Heart right ventricle (tissue), 16 donors: ENCODE measurements around the gene ZNF609. TPM values are rescaled to one million over a fixed set of nuclear protein-coding genes. Genes with fewer than 3 reads are reported as not detected.

Experiments used
- ATAC-seq, 8 donors: fragments of 200-7000 bp; cut with Tn5 transposase; one replicate each; pipeline ENCODE4 v1.9.1; 2020; ENCODE audit warnings: mild to moderate bottlenecking in 8 of 8, moderate library complexity in 8 of 8, moderate number of reproducible peaks in 1 of 8
- DNase-seq, 2 donors: peaks; one replicate each; pipeline ENCODE4 v3.0.0-alpha.2; 2020
- H3K27ac ChIP-seq, 10 donors: fragments of 200-600 bp; sonication (generic) in 2 of 10; one replicate each; pipeline versions ENCODE4 v1.5.0 to v1.8.0; 2020 to 2022; ENCODE audit warnings: mild to moderate bottlenecking in 3 of 10
- H3K27me3 ChIP-seq, 7 donors: fragments of 200-600 bp; one replicate each; pipeline ENCODE4 v1.8.0; 2021 to 2022; ENCODE audit warnings: mild to moderate bottlenecking in 2 of 7
- H3K36me3 ChIP-seq, 9 donors: fragments of 200-600 bp; sonication (generic) in 1 of 9; one replicate each; pipeline versions ENCODE4 v1.5.0 to v1.8.0; 2020 to 2022; ENCODE audit warnings: mild to moderate bottlenecking in 2 of 9
- H3K4me1 ChIP-seq, 9 donors: fragments of 200-600 bp; sonication (generic) in 1 of 9; one replicate each; pipeline versions ENCODE4 v1.5.0 to v1.8.0; 2020 to 2022; ENCODE audit warnings: mild to moderate bottlenecking in 4 of 9
- H3K4me3 ChIP-seq, 10 donors: fragments of 200-600 bp; sonication (generic) in 2 of 10; one replicate each; pipeline versions ENCODE4 v1.5.0 to v1.8.0; 2020 to 2022; ENCODE audit warnings: mild to moderate bottlenecking in 7 of 10, moderate library complexity in 2 of 10
- H3K9me3 ChIP-seq, 11 donors: fragments of 200-600 bp in 10 of 11; sonication (generic) in 2 of 11; one replicate each; pipeline versions ENCODE4 v1.5.0 to v1.8.0; 2013 to 2022; ENCODE audit warnings: mild to moderate bottlenecking in 2 of 11, control low read depth in 1 of 11, moderate library complexity in 1 of 11
- CTCF ChIP-seq, 9 donors: fragments of 200-600 bp; sonication (generic) in 2 of 9; IDR thresholded peaks; one replicate each; pipeline versions ENCODE4 v1.5.0 to v1.8.0; 2021 to 2022; ENCODE audit warnings: antibody characterized with exemption in 9 of 9, mild to moderate bottlenecking in 5 of 9, moderate library complexity in 1 of 9
- WGBS, 2 donors: extraction: QIAGEN DNeasy Blood & Tissue Kit; methylation state at CpG; one replicate each; pipeline ENCODE4 v1.1.7; 2013; ENCODE audit warnings: inconsistent platforms in 1 of 2; 5-methylcytosine and 5-hydroxymethylcytosine counted together
- intact Hi-C, 10 donors: fragments of 100-400 bp; cut with DNase I; formaldehyde crosslinking; loops; one replicate each; pipeline versions ENCODE4 v1.11.1 to v1.14.2; 2022
- polyA plus RNA-seq, 2 donors: library from polyadenylated mRNA; stranded (reverse); fragments of 200-250 nt; gene quantifications; one replicate each; pipeline ENCODE4 v1.2.3, GENCODE V29; 2013
- total RNA-seq, 10 donors: library from RNA; stranded (reverse); fragmentation: NEBNext Ultra II Directional in 3 of 10; extraction: Animal tissue kit (Norgen Biotek cat#: 25700) in 3 of 10; gene quantifications; one replicate each; pipeline versions ENCODE4 v1.2.1 to v1.2.4, GENCODE V29; 2021 to 2023
- donor health status: Arrhythmogenic right ventricular cardiomyopathy.
- donor health status: ischemic (EF 13 %, LVEDD 7.1; RV severe dilation, severe dysfunction).
- donor health status: healthy with polysubstance abuse.
- donor health status: DM: no; HTN: yes; CAD: no.
- donor health status: DM: no; HTN: no; CAD: no.
- donor health status: ischemic (EF 25% LVEDD 6.9; RV normal size, moderate dysfunction).
- donor health status: ischemic (EF 25% LVEDD 5.7; RV mildly dilated, moderate dysfunction).
- donor health status: healthy.
- donor health status: DM: yes; HTN: yes; CAD: no.
- donor health status: Ischemic cardiomyopathy.
- donor health status: ischemic (EF 35%, LVEDD 5.7; RV mildly dilated, moderate dysfunction).
- donor health status: nonischemic (EF 11% LVEDD 7.7; RV severe dilation, severe dysfunction).
- donor health status: DM: yes; HTN: yes; CAD: no.
- donor health status: PGD.
- donor health status: ischemic (EF 29% LVEDD 5.4; RV normal size, mild dysfunction).
- donor health status: nonischemic (EF 23%, LVEDD 6.1; RV moderate dilation, normal function).

The ZNF609 gene
- total and polyA plus RNA-seq, 12 donors: 4.0 to 19.2 (median 15.8) TPM

GRCh38 chr15:64571857-64572291 lies 111.5 kb downstream of the ZNF609 start:
- DNase-seq (no peak), ATAC-seq (no peak)
- H3K4me1 ChIP-seq: peaks cover 0 to 28% (median 4%) of the 10 kb centered on the region in 9 donors
- peaks cover 0 to 11% (median 0%) of the 10 kb centered on the region in 9 donors for H3K36me3 ChIP-seq
- no peak for TF ChIP-seq CTCF (IDR thresholded peaks at IDR 0.05)
- WGBS, 2 donors: 69 to 79% methylated on average over 4 of the region's 4 CpGs
- H3K27me3 ChIP-seq: no peaks in the 10 kb centered on the region
- no peak overlapping the region for H3K4me3 ChIP-seq
- no peaks in the 10 kb centered on the region for H3K9me3 ChIP-seq
- intact Hi-C loops: loop anchor here in 1 of 10 donors (10.0 kb wide), 1 partner anchor 57 kb away; no protein-coding TSS in a partner anchor
- H3K27ac ChIP-seq: peak overlapping the region in 1 of 10 donors; percentile 44

- Histone ChIP-seq H3K4me1 (peaks cover 0 to 27% (median 4%) of the 10 kb centered on the region in 9 donors), H3K9me3 (no peaks in the 10 kb centered on the region), H3K36me3 (peaks cover 0 to 3% (median 0%) of the 10 kb centered on the region in 9 donors), H3K4me3 (no peak overlapping the region), H3K27ac (no peak overlapping the region), H3K27me3 (no peaks in the 10 kb centered on the region)
- WGBS, 2 donors: 94 to 95% methylated on average over 6 of the region's 6 CpGs
- DNase-seq: no peak
- intact Hi-C loops: loop anchor here in 1 of 10 donors (10.0 kb wide), 1 partner anchor 58 kb away; no protein-coding TSS in a partner anchor
- no peak for TF ChIP-seq CTCF (IDR thresholded peaks at IDR 0.05)
- ATAC-seq: no peak
Observed at GRCh38 chr15:64572856-64573255, 112.5 kb downstream of the ZNF609 start.

GRCh38 chr15:64574301-64575017 lies 114.1 kb downstream of the ZNF609 start:
- no peak overlapping the region for H3K27ac ChIP-seq
- DNase-seq: no peak
- no peaks in the 10 kb centered on the region for H3K36me3 ChIP-seq
- no peak overlapping the region for H3K4me3 ChIP-seq
- H3K27me3 ChIP-seq: no peaks in the 10 kb centered on the region
- ATAC-seq: no peak
- H3K9me3 ChIP-seq: peaks cover 0 to under 1% (median 0%) of the 10 kb centered on the region in 11 donors
- 76 to 79% methylated on average over 1 of the region's 1 CpG for WGBS, 2 donors
- peaks cover 0 to 27% (median 4%) of the 10 kb centered on the region in 9 donors for H3K4me1 ChIP-seq
- TF ChIP-seq CTCF (IDR thresholded peaks at IDR 0.05): no peak
- intact Hi-C loops: loop anchor here in 1 of 10 donors (10.0 kb wide), 1 partner anchor 60 kb away; no protein-coding TSS in a partner anchor

- intact Hi-C loops: no loop called here
- H3K9me3 ChIP-seq: peaks cover 0 to 25% (median 14%) of the 10 kb centered on the region in 11 donors
- H3K36me3 ChIP-seq: peaks cover 0 to 7% (median 0%) of the 10 kb centered on the region in 9 donors
- no peaks in the 10 kb centered on the region for H3K27me3 ChIP-seq
- ATAC-seq (peak in 1 of 8 donors; percentile 15), DNase-seq (no peak)
- no peak for TF ChIP-seq CTCF (IDR thresholded peaks at IDR 0.05)
- WGBS, 2 donors: 88% methylated on average over 9 of the region's 9 CpGs
- peaks cover 0 to 19% (median 7%) of the 10 kb centered on the region in 9 donors for H3K4me1 ChIP-seq
- no peak overlapping the region for H3K4me3 ChIP-seq
- H3K27ac ChIP-seq: no peak overlapping the region
Observed at GRCh38 chr15:64580696-64581407, 120.5 kb downstream of the ZNF609 start.
